Measurements from ENCODE around the gene LGALS4. TPM values are rescaled to one million over a fixed set of nuclear protein-coding genes. Genes with fewer than 3 reads are reported as not detected.
"Not testable (repeated sequence)": the region's sequence is repeated elsewhere in the genome, so short reads cannot be mapped to it uniquely, and the experiment has no call there.

LGALS4 gene
- total RNA-seq, 1 donor from 2014 or later = not detected

DNA sequence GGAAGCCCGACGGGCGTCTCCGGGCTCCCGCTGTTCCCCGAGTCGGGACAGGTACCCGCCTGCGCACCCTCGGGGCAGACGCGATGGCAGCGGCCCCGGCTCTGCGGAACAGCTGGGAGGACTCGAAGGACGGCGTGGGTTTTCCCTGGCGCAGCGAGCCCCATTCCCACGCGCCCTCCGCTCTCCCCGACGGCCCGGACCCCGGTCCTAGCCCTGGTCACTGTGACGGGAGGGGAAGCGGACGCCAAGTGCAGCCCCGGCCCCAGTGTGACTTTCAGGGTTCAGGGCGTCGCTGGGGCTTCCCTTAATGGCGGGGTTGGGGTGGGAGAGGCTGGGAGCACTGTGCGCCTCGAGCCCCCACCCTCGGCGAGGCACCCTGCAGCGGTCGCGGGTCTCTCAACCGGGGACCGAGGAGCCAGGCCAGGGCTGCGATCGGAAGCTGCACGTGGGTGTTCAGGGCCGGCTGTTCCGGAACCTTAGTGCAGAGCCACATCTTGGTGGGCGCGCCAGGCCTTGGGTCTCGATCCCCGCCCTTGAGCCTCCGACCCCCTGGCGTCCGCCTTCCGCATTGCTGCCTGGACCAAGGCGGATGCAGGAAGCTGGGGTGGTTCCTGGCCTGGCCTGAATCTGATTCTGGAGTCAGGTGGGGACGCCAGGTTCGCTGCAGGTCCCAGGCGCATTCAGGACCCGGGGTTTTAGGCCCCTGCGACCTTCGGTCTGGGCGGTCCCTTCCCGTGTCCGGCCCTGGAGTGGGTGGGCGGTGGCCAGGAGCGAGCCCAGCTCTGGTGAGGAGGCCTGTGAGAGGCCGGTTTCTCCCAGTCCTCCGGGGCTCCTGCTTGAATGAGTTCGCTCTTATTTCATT lies 20.3 kb downstream of the LGALS4 start:
- Mint-ChIP-seq H3K27ac (ENCODE audit: unreplicated experiment) (peak overlapping the region; percentile 78), H3K4me3 (ENCODE audit: unreplicated experiment) (no peak overlapping the region), H3K27me3 (ENCODE audit: low read depth) (no peaks in the 10 kb centered on the region), H3K36me3 (ENCODE audit: low read depth) (no peaks in the 10 kb centered on the region), H3K4me1 (ENCODE audit: low read depth) (peaks cover 12% of the 10 kb centered on the region), H3K9me3 (ENCODE audit: low read depth) (peaks cover 3% of the 10 kb centered on the region)
- DNase-seq (ENCODE audit: low spot score) = no peak
- TF ChIP-seq, protein P1, sequence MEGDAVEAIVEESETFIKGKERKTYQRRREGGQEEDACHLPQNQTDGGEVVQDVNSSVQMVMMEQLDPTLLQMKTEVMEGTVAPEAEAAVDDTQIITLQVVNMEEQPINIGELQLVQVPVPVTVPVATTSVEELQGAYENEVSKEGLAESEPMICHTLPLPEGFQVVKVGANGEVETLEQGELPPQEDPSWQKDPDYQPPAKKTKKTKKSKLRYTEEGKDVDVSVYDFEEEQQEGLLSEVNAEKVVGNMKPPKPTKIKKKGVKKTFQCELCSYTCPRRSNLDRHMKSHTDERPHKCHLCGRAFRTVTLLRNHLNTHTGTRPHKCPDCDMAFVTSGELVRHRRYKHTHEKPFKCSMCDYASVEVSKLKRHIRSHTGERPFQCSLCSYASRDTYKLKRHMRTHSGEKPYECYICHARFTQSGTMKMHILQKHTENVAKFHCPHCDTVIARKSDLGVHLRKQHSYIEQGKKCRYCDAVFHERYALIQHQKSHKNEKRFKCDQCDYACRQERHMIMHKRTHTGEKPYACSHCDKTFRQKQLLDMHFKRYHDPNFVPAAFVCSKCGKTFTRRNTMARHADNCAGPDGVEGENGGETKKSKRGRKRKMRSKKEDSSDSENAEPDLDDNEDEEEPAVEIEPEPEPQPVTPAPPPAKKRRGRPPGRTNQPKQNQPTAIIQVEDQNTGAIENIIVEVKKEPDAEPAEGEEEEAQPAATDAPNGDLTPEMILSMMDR (IDR thresholded peaks at IDR 0.05) = no peak

DNA sequence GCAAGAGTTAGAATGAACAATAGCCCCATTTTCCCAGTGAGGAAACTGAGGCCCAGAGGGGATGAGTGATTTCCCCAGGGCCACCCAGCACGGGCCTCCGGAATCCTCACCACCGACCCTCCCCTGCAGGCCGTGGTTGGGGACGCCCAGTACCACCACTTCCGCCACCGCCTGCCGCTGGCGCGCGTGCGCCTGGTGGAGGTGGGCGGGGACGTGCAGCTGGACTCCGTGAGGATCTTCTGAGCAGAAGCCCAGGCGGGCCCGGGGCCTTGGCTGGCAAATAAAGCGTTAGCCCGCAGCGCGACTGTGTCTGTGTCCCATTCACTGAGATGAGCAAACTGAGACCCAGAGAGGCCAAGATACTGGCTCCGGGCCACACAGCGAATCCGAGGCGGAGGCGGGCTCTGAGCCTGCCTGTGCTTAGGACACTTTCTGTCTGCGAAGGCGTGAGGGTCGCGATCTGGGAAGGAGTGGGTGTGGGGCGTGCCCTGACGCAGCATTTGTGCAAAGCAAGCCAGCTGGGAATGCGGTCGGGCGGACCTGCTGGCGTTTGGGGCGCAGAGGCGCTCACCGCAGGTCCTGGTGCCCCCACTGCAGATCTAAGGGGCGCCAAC lies 21.2 kb downstream of the LGALS4 start:
- peaks cover 12% of the 10 kb centered on the region for H3K4me1 Mint-ChIP-seq (ENCODE audit: low read depth)
- H3K27me3 Mint-ChIP-seq (ENCODE audit: low read depth); DNase-seq (ENCODE audit: low spot score); H3K4me3 Mint-ChIP-seq (ENCODE audit: unreplicated experiment); H3K9me3 Mint-ChIP-seq (ENCODE audit: low read depth); H3K27ac Mint-ChIP-seq (ENCODE audit: unreplicated experiment); H3K36me3 Mint-ChIP-seq (ENCODE audit: low read depth): not testable (repeated sequence)

DNA sequence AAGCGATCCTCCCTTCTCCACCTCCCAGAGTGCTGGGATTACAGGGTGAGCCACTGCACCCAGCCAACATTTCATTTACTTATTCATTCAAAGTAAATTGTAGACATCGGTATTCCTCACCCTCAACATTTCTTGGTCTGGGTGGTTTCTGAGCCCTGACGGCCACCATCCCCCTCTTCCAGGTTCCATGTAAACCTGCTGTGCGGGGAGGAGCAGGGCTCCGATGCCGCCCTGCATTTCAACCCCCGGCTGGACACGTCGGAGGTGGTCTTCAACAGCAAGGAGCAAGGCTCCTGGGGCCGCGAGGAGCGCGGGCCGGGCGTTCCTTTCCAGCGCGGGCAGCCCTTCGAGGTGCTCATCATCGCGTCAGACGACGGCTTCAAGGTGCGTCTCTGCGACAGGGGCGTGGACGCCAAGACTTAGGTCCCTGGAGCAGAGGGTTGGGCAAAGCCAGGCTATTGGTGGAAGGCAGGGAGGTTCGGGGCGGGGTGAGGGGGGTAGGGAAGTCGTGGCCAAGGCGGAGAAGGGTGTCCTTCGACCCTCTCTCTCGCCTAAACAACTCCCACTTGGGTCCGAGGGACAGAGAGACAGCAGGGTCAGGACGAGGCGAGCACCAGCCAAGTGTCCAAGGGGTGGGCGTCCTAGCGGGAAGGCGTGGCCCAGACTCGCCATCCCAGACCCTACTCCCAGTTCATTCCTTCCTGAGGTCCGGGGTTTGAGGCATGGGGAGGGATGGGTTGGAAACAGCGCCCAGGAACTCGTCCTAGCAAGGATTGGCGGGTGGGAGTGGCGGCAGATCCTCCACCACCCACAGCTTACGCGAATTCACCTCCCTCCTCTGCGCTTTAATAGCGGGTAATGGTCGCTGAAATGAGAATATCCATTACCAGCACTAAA lies 22.0 kb downstream of the LGALS4 start:
- DNase-seq (ENCODE audit: low spot score); H3K36me3 Mint-ChIP-seq (ENCODE audit: low read depth); H3K27ac Mint-ChIP-seq (ENCODE audit: unreplicated experiment); H3K9me3 Mint-ChIP-seq (ENCODE audit: low read depth); H3K4me3 Mint-ChIP-seq (ENCODE audit: unreplicated experiment); H3K27me3 Mint-ChIP-seq (ENCODE audit: low read depth): not testable (repeated sequence)
- H3K4me1 Mint-ChIP-seq (ENCODE audit: low read depth) = peaks cover 12% of the 10 kb centered on the region

DNA sequence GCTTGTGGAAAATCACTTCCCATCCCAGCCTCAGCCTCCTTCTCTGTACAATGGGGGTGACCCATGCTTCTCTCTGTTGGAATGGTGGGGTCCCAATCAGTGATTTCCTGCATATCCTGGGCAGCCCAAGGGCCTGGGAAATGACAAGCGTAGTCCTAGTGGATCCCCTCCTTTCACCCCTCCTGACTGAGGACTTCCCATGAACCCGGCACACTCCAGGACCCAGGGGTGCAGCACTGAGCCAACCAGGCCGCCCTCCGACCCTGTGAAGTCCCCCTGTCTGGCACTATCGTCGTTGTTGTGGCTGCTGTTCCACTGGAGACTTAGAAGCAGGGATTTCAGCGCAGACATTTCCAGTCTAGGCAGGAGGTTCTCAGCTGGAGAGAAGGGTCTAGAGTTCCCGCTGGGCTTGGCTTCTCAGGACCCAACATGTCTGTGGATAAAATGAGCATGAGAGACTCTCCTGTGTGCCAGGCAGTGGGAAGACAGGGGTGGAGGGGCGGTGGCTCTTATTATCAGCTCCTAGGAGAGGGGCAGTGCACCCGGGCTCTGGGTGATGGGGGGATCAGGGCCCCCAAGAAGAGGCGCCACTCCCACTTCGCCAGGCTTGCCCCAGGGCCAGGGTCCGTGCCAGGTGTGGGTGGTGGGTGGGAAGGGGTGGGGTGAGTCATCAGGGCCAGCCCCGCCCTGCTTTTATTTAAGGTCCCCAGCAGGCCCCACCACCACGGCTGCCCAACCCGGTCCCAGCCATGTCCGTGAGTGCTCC lies 24.1 kb downstream of the LGALS4 start, which contains the start of gene LGALS7B:
TSS of gene LGALS7B (plus strand) at position 723 of the 766 bp plus-strand sequence. CDS start at position 750, 27 bp downstream.
- TF ChIP-seq, protein P1 (IDR thresholded peaks at IDR 0.05) = no peak
- no peak for DNase-seq (ENCODE audit: low spot score)
- Mint-ChIP-seq H3K27ac (ENCODE audit: unreplicated experiment) (peak within 1 kb of the TSS; percentile 13), H3K4me1 (ENCODE audit: low read depth) (peaks cover 9% of the 10 kb centered on the region), H3K9me3 (ENCODE audit: low read depth) (no peaks in the 10 kb centered on the region), H3K27me3 (ENCODE audit: low read depth) (no peaks in the 10 kb centered on the region), H3K36me3 (ENCODE audit: low read depth) (no peaks in the 10 kb centered on the region), H3K4me3 (ENCODE audit: unreplicated experiment) (no peak within 1 kb of the TSS)

DNA sequence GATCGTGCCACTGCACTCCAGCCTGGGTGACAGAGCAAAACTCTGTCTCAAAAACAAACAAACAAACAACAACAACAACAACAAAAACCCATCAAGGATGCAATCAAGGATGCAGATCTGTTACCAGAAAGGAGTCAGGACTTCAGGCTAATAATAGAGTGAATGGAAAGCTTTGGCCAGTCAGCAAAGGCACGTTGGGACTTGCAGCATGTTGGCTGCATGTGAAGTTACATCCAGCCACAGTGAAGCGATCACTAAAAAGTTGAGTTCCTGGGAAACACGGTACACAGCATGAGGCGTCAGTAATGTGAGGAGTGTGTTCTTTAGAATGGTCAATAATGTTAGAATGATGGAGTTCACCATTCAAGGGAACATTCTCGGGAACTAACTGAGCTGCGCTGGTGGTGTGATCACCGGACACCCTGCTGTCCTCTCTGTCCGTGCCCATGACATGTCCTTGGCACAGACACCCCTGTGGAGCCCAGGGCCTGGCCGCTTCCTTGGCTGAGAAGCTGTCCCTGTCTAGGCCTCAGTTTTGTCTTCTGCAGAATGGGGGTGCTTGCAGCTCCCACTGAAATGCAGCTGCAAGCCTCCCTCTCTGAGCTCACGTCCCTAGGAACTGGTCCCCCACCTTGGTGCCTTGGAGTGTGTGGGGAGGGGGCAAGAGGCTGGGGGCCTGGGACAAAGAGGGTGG lies 26.0 kb downstream of the LGALS4 start:
- Mint-ChIP-seq H3K27me3 (ENCODE audit: low read depth) (peaks cover 1% of the 10 kb centered on the region), H3K4me3 (ENCODE audit: unreplicated experiment) (no peak overlapping the region), H3K4me1 (ENCODE audit: low read depth) (no peaks in the 10 kb centered on the region), H3K27ac (ENCODE audit: unreplicated experiment) (no peak overlapping the region), H3K9me3 (ENCODE audit: low read depth) (no peaks in the 10 kb centered on the region), H3K36me3 (ENCODE audit: low read depth) (no peaks in the 10 kb centered on the region)
- TF ChIP-seq, protein P1 (IDR thresholded peaks at IDR 0.05) = no peak
- no peak for DNase-seq (ENCODE audit: low spot score)

DNA sequence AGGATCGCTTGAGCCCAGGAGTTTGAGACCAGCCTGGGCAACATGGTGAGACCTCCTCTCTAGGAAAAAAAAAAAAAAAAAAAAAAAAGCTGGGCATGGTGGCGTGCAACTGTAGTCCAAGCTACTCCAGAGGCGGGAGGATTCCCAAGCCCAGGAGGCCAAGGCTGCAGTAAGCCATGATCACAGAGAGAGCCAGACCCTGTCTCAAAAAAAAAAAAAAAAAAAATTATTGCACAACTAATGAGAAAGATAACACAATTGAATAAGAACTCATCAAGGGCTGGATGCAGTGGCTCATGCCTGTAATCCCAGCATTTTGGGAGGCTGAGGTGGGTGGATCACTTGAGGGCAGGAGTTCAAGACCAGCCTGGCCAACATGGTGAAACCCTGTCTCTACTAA lies 26.7 kb downstream of the LGALS4 start:
- not testable (repeated sequence) for H3K4me1 Mint-ChIP-seq (ENCODE audit: low read depth); H3K27me3 Mint-ChIP-seq (ENCODE audit: low read depth); H3K9me3 Mint-ChIP-seq (ENCODE audit: low read depth); H3K27ac Mint-ChIP-seq (ENCODE audit: unreplicated experiment); DNase-seq (ENCODE audit: low spot score); H3K36me3 Mint-ChIP-seq (ENCODE audit: low read depth); H3K4me3 Mint-ChIP-seq (ENCODE audit: unreplicated experiment)
